Measurements from ENCODE around the gene PPP3CA. TPM values are rescaled to one million over a fixed set of nuclear protein-coding genes. Genes with fewer than 3 reads are reported as not detected.

Gene PPP3CA
- total RNA-seq, 2 experiments from 2014 or later: 12.9 to 13.8 TPM

- ChIA-PET CTCF (interaction anchor here (0.9 kb wide), 1 partner anchor 13 kb away, joined by 4 read pairs; no protein-coding TSS in a partner anchor), POLR2A (no interaction called here)
- ATAC-seq (ENCODE audit: poor library complexity) (no peak), DNase-seq (no peak)
- peaks cover 42% of the 10 kb centered on the region for H3K4me1 Mint-ChIP-seq (ENCODE audit: low read depth)
- H3K27me3 Mint-ChIP-seq: no peaks in the 10 kb centered on the region
- H3K27ac ChIP-seq (ENCODE audit: low read depth in 1 of 2, low read length in 2 of 2): no peak overlapping the region
- no peak overlapping the region for H3K4me3 Mint-ChIP-seq
- H3K9me3 Mint-ChIP-seq: no peaks in the 10 kb centered on the region
- no peak overlapping the region for H3K27ac Mint-ChIP-seq
- H3K27me3 ChIP-seq (ENCODE audit: control insufficient read depth in 1 of 2, insufficient read depth in 2 of 2, low read length in 2 of 2): no peaks in the 10 kb centered on the region
- no peaks in the 10 kb centered on the region for H3K9me3 ChIP-seq (ENCODE audit: control insufficient read depth in 1 of 2, insufficient read depth in 1 of 2, low read length in 2 of 2)
- H3K4me1 ChIP-seq (ENCODE audit: insufficient read depth, low read length): no peaks in the 10 kb centered on the region
- no peak overlapping the region for H3K4me3 ChIP-seq (ENCODE audit: low read length)
- no peaks in the 10 kb centered on the region for H3K36me3 ChIP-seq (ENCODE audit: insufficient read depth, low read length)
- no peaks in the 10 kb centered on the region for H3K36me3 Mint-ChIP-seq (ENCODE audit: low read depth)
- intact Hi-C loops (cut with DNase I, micrococcal nuclease): no loop called here
- TF ChIP-seq CTCF (IDR thresholded peaks at IDR 0.05): no peak
Observed at GRCh38 chr4:101155945-101156344, 191.4 kb downstream of the PPP3CA start.

- POLR2A ChIA-PET: no interaction called here
- Mint-ChIP-seq H3K4me3 (no peak overlapping the region), H3K27me3 (no peaks in the 10 kb centered on the region), H3K9me3 (no peaks in the 10 kb centered on the region), H3K4me1 (ENCODE audit: low read depth) (peaks cover 42% of the 10 kb centered on the region), H3K27ac (no peak overlapping the region), H3K36me3 (ENCODE audit: low read depth) (no peaks in the 10 kb centered on the region)
- H3K4me1 ChIP-seq (ENCODE audit: insufficient read depth, low read length): no peaks in the 10 kb centered on the region
- no peaks in the 10 kb centered on the region for H3K9me3 ChIP-seq (ENCODE audit: control insufficient read depth in 1 of 2, insufficient read depth in 1 of 2, low read length in 2 of 2)
- intact Hi-C loops (cut with DNase I, micrococcal nuclease): no loop called here
- DNase-seq (no peak), ATAC-seq (ENCODE audit: poor library complexity) (no peak)
- CTCF ChIA-PET: interaction anchor here (0.9 kb wide), 1 partner anchor 14 kb away, joined by 4 read pairs; no protein-coding TSS in a partner anchor
- TF ChIP-seq CTCF (IDR thresholded peaks at IDR 0.05): no peak
- no peak overlapping the region for H3K27ac ChIP-seq (ENCODE audit: low read depth in 1 of 2, low read length in 2 of 2)
- no peaks in the 10 kb centered on the region for H3K36me3 ChIP-seq (ENCODE audit: insufficient read depth, low read length)
- H3K4me3 ChIP-seq (ENCODE audit: low read length): no peak overlapping the region
- no peaks in the 10 kb centered on the region for H3K27me3 ChIP-seq (ENCODE audit: control insufficient read depth in 1 of 2, insufficient read depth in 2 of 2, low read length in 2 of 2)
Observed at GRCh38 chr4:101155368-101155767, 192.0 kb downstream of the PPP3CA start.

- no peaks in the 10 kb centered on the region for H3K27me3 ChIP-seq (ENCODE audit: control insufficient read depth in 1 of 2, insufficient read depth in 2 of 2, low read length in 2 of 2)
- no peak overlapping the region for H3K27ac Mint-ChIP-seq
- H3K9me3 ChIP-seq (ENCODE audit: control insufficient read depth in 1 of 2, insufficient read depth in 1 of 2, low read length in 2 of 2): no peaks in the 10 kb centered on the region
- no peaks in the 10 kb centered on the region for H3K27me3 Mint-ChIP-seq
- CTCF ChIA-PET: no interaction called here
- H3K36me3 ChIP-seq (ENCODE audit: insufficient read depth, low read length): no peaks in the 10 kb centered on the region
- no peak overlapping the region for H3K4me3 ChIP-seq (ENCODE audit: low read length)
- H3K4me3 Mint-ChIP-seq: no peak overlapping the region
- POLR2A ChIA-PET: no interaction called here
- H3K36me3 Mint-ChIP-seq (ENCODE audit: low read depth): no peaks in the 10 kb centered on the region
- H3K4me1 ChIP-seq (ENCODE audit: insufficient read depth, low read length): no peaks in the 10 kb centered on the region
- TF ChIP-seq CTCF (IDR thresholded peaks at IDR 0.05): no peak
- ATAC-seq (ENCODE audit: poor library complexity) (no peak), DNase-seq (no peak)
- no peaks in the 10 kb centered on the region for H3K9me3 Mint-ChIP-seq
- intact Hi-C loops (cut with DNase I, micrococcal nuclease): no loop called here
- peaks cover 49% of the 10 kb centered on the region for H3K4me1 Mint-ChIP-seq (ENCODE audit: low read depth)
- no peak overlapping the region for H3K27ac ChIP-seq (ENCODE audit: low read depth in 1 of 2, low read length in 2 of 2)
Observed at GRCh38 chr4:101153653-101154052, 193.7 kb downstream of the PPP3CA start.

All from CD4-positive, alpha-beta T cell (primary cell).